Smooth muscle cell of the pulmonary artery (primary cell): Measurements from ENCODE around the gene DNAJC16. TPM values are rescaled to one million over a fixed set of nuclear protein-coding genes. Genes with fewer than 3 reads are reported as not detected.

Experiments
- total RNA-seq: library from RNA; depleted of rRNA; stranded (reverse); fragments of >200 nt; gene quantifications from 2 replicates; pipeline ENCODE4 v1.2.3, GENCODE V29; 2014

The DNAJC16 gene
- 29.8 and 30.0 TPM in 2 replicates for total RNA-seq

DNA sequence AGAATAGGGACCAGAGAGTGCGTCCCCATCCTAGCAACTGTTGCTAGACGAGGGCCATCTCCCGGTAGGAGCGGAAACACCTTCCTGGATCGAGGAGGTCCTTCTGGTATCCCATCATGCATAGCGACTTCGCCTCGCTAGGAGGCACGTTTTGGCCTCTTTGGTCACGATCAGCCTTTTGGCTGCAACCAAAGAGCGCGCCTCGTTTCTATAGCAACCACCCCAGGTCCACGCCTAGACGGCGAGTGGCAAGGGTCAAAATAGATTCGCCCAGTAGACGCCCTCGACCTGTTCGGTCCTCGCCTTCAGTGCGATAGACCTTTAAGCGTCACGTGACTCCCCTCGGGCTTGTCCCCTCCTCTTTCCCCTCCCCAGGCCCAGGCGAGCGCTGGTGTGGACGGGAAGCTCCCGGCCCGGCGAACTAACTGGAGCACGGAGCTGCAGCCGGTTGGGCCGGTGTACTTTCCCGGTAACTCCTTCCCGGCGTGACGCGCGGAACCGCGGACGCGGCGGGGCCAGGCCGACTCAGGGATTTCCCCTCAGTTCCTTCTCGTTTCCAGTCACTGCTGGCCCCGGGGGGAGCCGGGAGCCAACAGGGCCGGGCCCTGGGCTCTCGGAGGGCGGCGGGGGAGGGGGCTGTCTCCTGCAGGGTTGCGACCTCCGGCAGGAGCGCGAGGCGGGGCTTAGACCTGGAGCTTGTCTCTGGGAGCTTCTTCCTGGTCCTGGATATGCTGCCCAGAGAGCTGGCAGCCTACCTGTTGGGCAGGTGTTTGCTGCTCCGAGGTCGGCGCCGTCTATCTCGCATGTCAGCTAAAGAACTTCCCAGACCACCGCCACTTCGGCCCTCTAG is at the start of gene DNAJC16:
TSS of gene DNAJC16 (plus strand) at position 359 of the 850 bp plus-strand sequence. CDS start 2,258 bp downstream, outside the sequence.

GRCh38 chr1:15524021-15524282 is 2.7 kb upstream of the DNAJC16 start, which contains the start of gene CASP9:
Gene CASP9 (minus strand): TSS chr1:15524215. CDS start chr1:15524200, 15 bp downstream.

DNA sequence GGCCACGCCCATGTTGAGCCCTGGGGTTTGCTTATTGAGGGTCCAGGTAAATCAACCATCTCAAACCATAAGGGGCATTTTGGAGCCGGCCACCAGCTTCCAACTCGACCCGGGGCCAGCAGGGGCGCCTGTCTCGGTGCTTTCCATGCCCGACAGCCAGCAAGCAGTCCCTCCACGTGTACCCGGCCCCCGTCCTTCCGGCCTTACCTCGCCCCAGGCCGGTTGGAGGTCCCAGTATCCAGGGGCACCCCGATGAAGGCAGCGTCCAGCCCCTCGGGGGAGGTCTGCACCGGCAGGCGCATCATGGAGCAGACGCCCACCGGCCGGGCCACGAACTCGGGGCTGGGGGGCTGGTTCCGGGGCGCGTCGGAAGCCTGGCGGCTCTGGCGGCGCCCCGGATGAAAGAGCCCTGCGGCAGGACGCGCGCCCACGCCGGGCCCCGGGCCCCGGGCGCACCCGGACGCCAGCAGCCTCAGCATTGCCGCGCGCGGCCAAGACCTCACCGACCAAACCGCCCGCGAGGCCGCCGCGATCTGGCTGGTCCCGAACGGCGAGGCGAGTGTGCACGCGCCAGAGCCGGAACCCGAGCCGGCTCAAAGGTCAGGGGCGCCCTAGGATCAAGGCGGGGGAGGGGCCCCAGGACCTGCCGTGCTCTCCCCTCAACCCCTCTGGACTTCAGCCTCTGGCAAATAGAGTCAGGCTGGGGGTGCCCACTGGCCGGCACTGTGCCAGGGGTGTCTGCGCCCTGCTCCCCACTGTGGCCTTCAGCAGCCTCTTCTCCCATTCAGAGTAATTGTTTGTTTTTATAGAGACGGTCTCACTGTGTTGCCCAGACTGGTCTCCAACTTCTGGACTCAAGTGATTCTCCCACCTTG is 58.1 kb downstream of the DNAJC16 start, which contains the start of gene AGMAT:
TSS of gene AGMAT (minus strand) at position 563 of the 875 bp plus-strand sequence. CDS start at position 479, 84 bp downstream.

GRCh38 chr1:15617173-15618076 is 90.8 kb downstream of the DNAJC16 start, which contains the start of gene DDI2:
Gene DDI2 (plus strand): TSS chr1:15617458. CDS start chr1:15617671, 213 bp downstream.

Other genes with a start within 250 kb of the DNAJC16 start
- 17.7 and 31.3 TPM in 2 replicates for gene EFHD2, start 117.0 kb upstream of the DNAJC16 start, total RNA-seq
- not detected in 2 replicates for gene CTRC, start 88.4 kb upstream of the DNAJC16 start, total RNA-seq
- 0.20 TPM in 1 of 2 replicates, not detected in the other for gene CELA2A, start 70.1 kb upstream of the DNAJC16 start, total RNA-seq
- gene CELA2B, start 50.7 kb upstream of the DNAJC16 start, total RNA-seq, result 0.59 TPM in 1 of 2 replicates, not detected in the other
- 4.0 and 5.8 TPM in 2 replicates for gene CASP9, start 2.6 kb upstream of the DNAJC16 start, total RNA-seq
- 0.52 and 1.5 TPM in 2 replicates for gene AGMAT, start 58.2 kb downstream of the DNAJC16 start, total RNA-seq
- 15.4 and 19.0 TPM in 2 replicates for gene DDI2, start 90.6 kb downstream of the DNAJC16 start, total RNA-seq
- gene PLEKHM2, start 157.5 kb downstream of the DNAJC16 start, total RNA-seq, result 86.9 and 122 TPM in 2 replicates
- 0.73 and 1.3 TPM in 2 replicates for gene SLC25A34, start 209.4 kb downstream of the DNAJC16 start, total RNA-seq
- not detected in 2 replicates for gene TMEM82, start 215.7 kb downstream of the DNAJC16 start, total RNA-seq
- 121 and 208 TPM in 2 replicates for gene FBLIM1, start 231.9 kb downstream of the DNAJC16 start, total RNA-seq